Body of pancreas (tissue), 4 donors: ENCODE measurements around the gene ULK4.

ENCODE experiments used
- CTCF ChIP-seq, 7 experiments: fragments of 450-650 bp in 4 of 7; fragments of 200-600 bp in 3 of 7; sonication (generic) in 3 of 7; IDR thresholded peaks; one replicate each; pipeline ENCODE4 v1.5.1; 2016 to 2019; ENCODE audit warnings: antibody characterized with exemption in 7 of 7
- POLR2A ChIP-seq, 3 donors: fragments of 450-650 bp; IDR thresholded peaks; one replicate each; pipeline ENCODE4 v1.6.1; 2016; ENCODE audit warnings: antibody characterized with exemption in 3 of 3, mild to moderate bottlenecking in 2 of 3

GRCh38 chr3:41682996-41683395, 278.9 kb downstream of the ULK4 start:
- TF ChIP-seq CTCF (IDR thresholded peaks at IDR 0.05) (no peak), POLR2A (IDR thresholded peaks at IDR 0.05) (no peak)
